ENCODE results near the gene STEAP2.

DNA sequence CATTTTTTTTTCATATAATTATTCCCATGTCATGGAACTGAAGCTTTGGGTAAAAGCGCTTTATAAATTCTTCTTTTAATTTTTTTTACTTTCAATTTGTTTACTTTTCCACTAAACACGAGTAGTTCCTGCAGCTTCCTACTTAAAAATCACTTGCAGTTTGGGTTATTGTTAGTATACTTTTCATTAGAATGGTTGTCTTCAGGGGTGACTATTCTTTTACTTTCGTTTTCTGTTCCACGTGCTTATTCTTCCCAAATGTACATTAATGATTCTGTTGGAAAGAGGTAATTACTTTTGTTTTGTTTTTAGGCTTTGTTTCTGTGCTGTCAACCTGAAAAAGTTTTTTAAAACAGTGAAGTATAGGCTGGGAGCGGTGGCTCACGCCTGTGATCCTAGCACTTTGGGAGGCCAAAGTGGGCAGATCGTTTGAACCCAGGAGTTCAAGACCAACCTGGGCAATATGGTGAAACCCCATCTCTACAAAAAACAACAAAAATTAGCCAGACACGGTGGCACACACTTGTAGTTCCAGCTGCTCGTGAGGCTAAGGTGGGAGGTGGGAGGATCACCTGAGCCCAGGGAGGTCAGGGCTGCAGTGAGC, 28.2 kb downstream of the STEAP2 start:
- TF ChIP-seq EZH2 (IDR thresholded peaks at IDR 0.05) (no peak), JUND (IDR thresholded peaks at IDR 0.05) (no peak), YY1 (IDR thresholded peaks at IDR 0.05; ENCODE audit: extremely low read depth, insufficient replicate concordance, low read depth, low read length) (no peak), POLR2AphosphoS5 (IDR thresholded peaks at IDR 0.05; ENCODE audit: low read depth, low read length) (no peak), POLR2A (IDR thresholded peaks at IDR 0.05; ENCODE audit: borderline replicate concordance, extremely low read depth, insufficient read depth, insufficient read length) (no peak), TCF7L2 (IDR thresholded peaks at IDR 0.05; ENCODE audit: borderline replicate concordance, extremely low read depth, insufficient read depth, insufficient read length) (no peak), EZH2phosphoT487 (IDR thresholded peaks at IDR 0.05; ENCODE audit: borderline replicate concordance) (no peak), ELF1 (IDR thresholded peaks at IDR 0.05; ENCODE audit: borderline replicate concordance, low read depth) (no peak)
- TF ChIP-seq, protein P1, sequence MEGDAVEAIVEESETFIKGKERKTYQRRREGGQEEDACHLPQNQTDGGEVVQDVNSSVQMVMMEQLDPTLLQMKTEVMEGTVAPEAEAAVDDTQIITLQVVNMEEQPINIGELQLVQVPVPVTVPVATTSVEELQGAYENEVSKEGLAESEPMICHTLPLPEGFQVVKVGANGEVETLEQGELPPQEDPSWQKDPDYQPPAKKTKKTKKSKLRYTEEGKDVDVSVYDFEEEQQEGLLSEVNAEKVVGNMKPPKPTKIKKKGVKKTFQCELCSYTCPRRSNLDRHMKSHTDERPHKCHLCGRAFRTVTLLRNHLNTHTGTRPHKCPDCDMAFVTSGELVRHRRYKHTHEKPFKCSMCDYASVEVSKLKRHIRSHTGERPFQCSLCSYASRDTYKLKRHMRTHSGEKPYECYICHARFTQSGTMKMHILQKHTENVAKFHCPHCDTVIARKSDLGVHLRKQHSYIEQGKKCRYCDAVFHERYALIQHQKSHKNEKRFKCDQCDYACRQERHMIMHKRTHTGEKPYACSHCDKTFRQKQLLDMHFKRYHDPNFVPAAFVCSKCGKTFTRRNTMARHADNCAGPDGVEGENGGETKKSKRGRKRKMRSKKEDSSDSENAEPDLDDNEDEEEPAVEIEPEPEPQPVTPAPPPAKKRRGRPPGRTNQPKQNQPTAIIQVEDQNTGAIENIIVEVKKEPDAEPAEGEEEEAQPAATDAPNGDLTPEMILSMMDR (IDR thresholded peaks at IDR 0.05 in 2 of 3, conservative IDR thresholded peaks at IDR 0.05 in 1 of 3; ENCODE audit: borderline replicate concordance in 1 of 3, insufficient read depth in 1 of 3, low read depth in 2 of 3, low read length in 2 of 3) = no peak

All from HCT116 (cell line).